Measurements from ENCODE around the gene CYP4A11. TPM values are rescaled to one million over a fixed set of nuclear protein-coding genes. Genes with fewer than 3 reads are reported as not detected.
"Not testable (repeated sequence)": the region's sequence is repeated elsewhere in the genome, so short reads cannot be mapped to it uniquely, and the experiment has no call there.

CYP4A11 gene
- total RNA-seq (2014; rRNA removed; shearing (Covaris generic)): not detected in 2 replicates

- Histone ChIP-seq H3K27me3 (replicated peaks) (no peaks in the 10 kb centered on the region), H3K4me1 (replicated peaks) (no peaks in the 10 kb centered on the region), H3K36me3 (no peaks in the 10 kb centered on the region), H3K9me3 (replicated peaks) (no peaks in the 10 kb centered on the region), H3K27ac (no peak within 1 kb of the TSS), H3K4me3 (no peak within 1 kb of the TSS)
- DNase-seq (ENCODE audit: low read depth in 1 of 2, low spot score in 2 of 2): no peak
These were observed at the start of gene CYP4A11 for GRCh38 chr1:46941135-46941694. TSS of gene CYP4A11 (minus strand) at chr1:46941476. CDS start at chr1:46941433, 43 bp downstream.

DNA sequence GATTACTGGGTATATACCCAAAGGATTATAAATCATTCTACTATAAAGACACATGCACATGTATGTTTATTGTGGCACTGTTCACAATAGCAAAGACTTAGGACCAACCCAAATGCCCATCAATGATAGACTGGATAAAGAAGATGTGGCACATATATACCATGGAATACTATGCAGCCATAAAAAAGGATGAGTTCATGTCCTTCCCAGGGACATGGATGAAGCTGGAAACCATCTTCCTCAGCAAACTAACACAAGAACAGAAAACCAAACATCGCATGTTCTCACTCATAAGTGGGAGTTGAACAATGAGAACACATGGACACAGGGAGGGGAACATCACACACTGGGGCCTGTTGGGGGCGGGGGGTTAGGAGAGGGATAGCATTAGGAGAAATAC is 49.3 kb upstream of the CYP4A11 start:
- DNase-seq (ENCODE audit: low read depth in 1 of 2, low spot score in 2 of 2); H3K4me3 ChIP-seq; H3K27ac ChIP-seq; H3K9me3 ChIP-seq (replicated peaks); H3K4me1 ChIP-seq (replicated peaks); H3K27me3 ChIP-seq (replicated peaks); H3K36me3 ChIP-seq: not testable (repeated sequence)

DNA sequence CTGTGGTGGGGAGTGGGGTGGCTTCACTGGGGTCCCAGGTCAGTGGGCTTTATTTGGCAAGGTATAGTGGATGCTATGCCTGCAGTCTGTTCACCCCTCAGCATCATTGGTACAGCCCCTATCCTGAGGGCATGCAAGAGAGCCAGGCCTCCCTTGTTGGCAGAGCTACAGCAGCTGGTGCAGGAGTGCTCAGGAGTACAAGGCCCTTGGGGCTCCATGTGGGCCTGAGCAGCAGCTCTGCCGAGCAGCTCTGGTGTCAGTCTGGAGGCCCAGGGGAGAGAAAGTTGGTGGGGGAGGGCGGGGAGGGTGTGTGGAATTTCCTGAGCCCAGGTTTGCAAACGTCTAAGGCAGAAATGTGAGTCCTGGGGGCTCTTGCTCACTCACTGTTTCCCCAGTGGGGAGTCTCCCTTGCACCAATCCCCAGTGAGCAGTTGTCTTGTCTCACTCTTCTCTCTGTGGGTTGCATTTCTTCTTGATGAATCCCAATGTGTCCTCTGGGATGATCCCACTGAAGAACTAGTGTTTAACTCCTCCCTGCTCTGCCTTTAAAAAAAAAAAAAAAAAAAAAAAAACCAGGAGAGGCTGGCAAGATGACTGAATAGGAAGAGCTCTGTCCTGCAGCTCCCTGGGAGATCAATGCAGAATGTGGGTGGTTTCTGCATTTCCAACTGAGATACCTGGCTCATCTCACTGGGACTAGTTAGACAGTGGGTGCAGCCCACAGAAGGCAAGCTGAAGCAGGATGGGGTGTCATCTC is 42.7 kb upstream of the CYP4A11 start:
- no peaks in the 10 kb centered on the region for H3K27me3 ChIP-seq (replicated peaks)
- no peak for DNase-seq (ENCODE audit: low read depth in 1 of 2, low spot score in 2 of 2)
- H3K27ac ChIP-seq: no peak overlapping the region
- no peaks in the 10 kb centered on the region for H3K36me3 ChIP-seq
- no peaks in the 10 kb centered on the region for H3K4me1 ChIP-seq (replicated peaks)
- H3K4me3 ChIP-seq: no peak overlapping the region
- no peaks in the 10 kb centered on the region for H3K9me3 ChIP-seq (replicated peaks)

- H3K36me3 ChIP-seq: no peaks in the 10 kb centered on the region
- H3K4me3 ChIP-seq: no peak overlapping the region
- DNase-seq (ENCODE audit: low read depth in 1 of 2, low spot score in 2 of 2): no peak
- H3K4me1 ChIP-seq (replicated peaks): no peaks in the 10 kb centered on the region
- no peak overlapping the region for H3K27ac ChIP-seq
- no peaks in the 10 kb centered on the region for H3K9me3 ChIP-seq (replicated peaks)
- H3K27me3 ChIP-seq (replicated peaks): no peaks in the 10 kb centered on the region
These were observed 42.0 kb upstream of the CYP4A11 start for GRCh38 chr1:46983166-46983829.

DNA sequence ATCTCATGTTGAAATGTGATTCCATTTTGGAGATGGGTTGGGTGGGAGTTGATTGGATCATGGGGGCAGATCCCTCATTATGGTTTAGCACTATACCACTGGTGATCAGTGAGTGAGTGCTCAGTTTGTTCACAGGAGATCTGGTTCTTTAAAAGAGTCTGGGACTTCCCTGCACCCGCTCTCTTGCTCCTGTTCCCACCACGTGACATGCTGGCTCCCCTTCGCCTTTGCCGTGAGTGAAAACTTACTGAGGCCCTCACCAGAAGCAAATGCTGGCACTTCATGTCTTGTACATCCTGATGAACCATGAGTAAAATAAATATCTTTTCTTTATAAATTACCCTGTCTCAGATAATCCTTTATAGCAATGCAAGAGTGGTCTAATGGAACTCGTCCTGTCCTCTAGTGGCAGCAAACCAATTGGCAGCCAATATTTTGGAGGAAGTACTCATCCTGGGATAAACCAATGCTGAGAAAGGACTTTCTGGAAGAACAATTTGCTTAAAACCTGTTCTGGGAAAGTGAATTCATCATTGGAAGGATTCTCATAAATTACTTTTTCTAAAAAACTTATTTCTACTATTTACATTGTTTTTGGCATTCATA is 27.8 kb upstream of the CYP4A11 start:
- H3K27me3 ChIP-seq (replicated peaks): no peaks in the 10 kb centered on the region
- H3K36me3 ChIP-seq: no peaks in the 10 kb centered on the region
- no peak overlapping the region for H3K4me3 ChIP-seq
- DNase-seq (ENCODE audit: low read depth in 1 of 2, low spot score in 2 of 2): no peak
- no peaks in the 10 kb centered on the region for H3K9me3 ChIP-seq (replicated peaks)
- no peaks in the 10 kb centered on the region for H3K4me1 ChIP-seq (replicated peaks)
- no peak overlapping the region for H3K27ac ChIP-seq

DNA sequence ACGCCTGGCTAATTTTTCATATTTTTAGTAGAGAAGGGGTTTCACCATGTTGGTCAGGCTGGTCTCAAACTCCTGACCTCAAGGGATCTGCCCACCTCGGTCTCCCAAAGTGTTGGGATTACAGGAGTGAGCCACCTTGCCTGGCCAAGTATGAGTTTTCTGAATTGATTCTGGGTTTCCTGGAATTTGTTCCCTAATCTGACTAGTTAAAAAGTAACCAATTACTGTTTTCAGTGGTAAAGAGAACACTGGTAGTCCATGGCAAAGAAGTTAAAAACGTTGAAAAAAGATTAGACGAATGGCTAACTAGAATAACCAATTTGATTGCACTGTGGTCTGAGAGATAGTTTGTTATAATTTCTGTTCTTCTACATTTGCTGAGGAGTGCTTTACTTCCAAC is 21.0 kb upstream of the CYP4A11 start:
- not testable (repeated sequence) for H3K36me3 ChIP-seq; H3K27ac ChIP-seq; H3K9me3 ChIP-seq (replicated peaks)

GRCh38 chr1:46961066-46961758 is 19.9 kb upstream of the CYP4A11 start:
- H3K9me3 ChIP-seq (replicated peaks): no peaks in the 10 kb centered on the region
- H3K4me3 ChIP-seq: no peak overlapping the region
- no peak overlapping the region for H3K27ac ChIP-seq
- H3K36me3 ChIP-seq: no peaks in the 10 kb centered on the region
- no peaks in the 10 kb centered on the region for H3K27me3 ChIP-seq (replicated peaks)
- DNase-seq (ENCODE audit: low read depth in 1 of 2, low spot score in 2 of 2): no peak
- no peaks in the 10 kb centered on the region for H3K4me1 ChIP-seq (replicated peaks)

More for the DNA sequence above, 21.0 kb upstream of the CYP4A11 start:
- not testable (repeated sequence) for H3K27me3 ChIP-seq (replicated peaks); H3K4me3 ChIP-seq; DNase-seq (ENCODE audit: low read depth in 1 of 2, low spot score in 2 of 2); H3K4me1 ChIP-seq (replicated peaks)

DNA sequence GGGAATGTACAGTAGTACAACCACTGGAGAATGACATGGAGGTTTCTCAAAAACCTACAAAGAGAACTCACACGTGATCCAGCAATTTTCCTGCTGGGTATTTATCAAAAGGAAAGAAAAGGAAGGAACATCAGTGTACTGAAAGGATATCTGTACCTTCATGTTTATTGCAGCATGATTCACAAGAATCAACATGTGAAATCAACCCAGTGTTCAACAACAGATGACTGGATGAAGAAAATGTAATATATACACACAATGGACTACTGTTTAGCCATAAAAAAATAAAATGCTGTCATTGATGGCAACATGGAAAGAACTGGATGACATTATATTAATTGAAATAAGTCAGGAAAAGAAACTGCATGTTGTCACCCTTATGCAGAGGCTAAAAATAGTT is 19.0 kb upstream of the CYP4A11 start:
- DNase-seq (ENCODE audit: low read depth in 1 of 2, low spot score in 2 of 2): no peak
- no peak overlapping the region for H3K27ac ChIP-seq
- no peaks in the 10 kb centered on the region for H3K27me3 ChIP-seq (replicated peaks)
- H3K9me3 ChIP-seq (replicated peaks): no peaks in the 10 kb centered on the region
- no peaks in the 10 kb centered on the region for H3K4me1 ChIP-seq (replicated peaks)
- no peak overlapping the region for H3K4me3 ChIP-seq
- H3K36me3 ChIP-seq: no peaks in the 10 kb centered on the region

DNA sequence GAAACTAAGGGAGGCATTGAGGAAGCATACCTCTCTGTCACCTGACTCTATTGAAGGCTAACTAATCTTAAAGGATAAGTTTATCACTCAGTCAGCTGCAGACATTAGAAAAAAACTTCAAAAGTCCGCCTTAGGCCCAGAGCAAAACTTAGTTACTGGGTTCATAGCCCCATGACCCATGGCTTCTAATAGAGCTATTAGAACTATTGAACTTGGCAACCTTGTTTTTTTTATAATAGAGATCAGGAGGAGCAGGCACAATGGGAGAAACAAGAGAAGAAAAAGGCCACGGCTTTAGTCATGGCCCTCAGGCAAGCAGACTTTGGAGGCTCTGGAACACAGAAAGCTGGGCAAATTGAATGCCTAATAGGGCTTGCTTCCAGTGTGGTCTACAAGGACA is 13.8 kb upstream of the CYP4A11 start:
- not testable (repeated sequence) for H3K9me3 ChIP-seq (replicated peaks); H3K4me1 ChIP-seq (replicated peaks); H3K4me3 ChIP-seq; H3K36me3 ChIP-seq; H3K27me3 ChIP-seq (replicated peaks); DNase-seq (ENCODE audit: low read depth in 1 of 2, low spot score in 2 of 2); H3K27ac ChIP-seq

- H3K9me3 ChIP-seq (replicated peaks); H3K4me1 ChIP-seq (replicated peaks); H3K27ac ChIP-seq; H3K36me3 ChIP-seq; H3K27me3 ChIP-seq (replicated peaks); H3K4me3 ChIP-seq; DNase-seq (ENCODE audit: low read depth in 1 of 2, low spot score in 2 of 2): not testable (repeated sequence)
These were observed 12.6 kb upstream of the CYP4A11 start for GRCh38 chr1:46953847-46954246.

DNA sequence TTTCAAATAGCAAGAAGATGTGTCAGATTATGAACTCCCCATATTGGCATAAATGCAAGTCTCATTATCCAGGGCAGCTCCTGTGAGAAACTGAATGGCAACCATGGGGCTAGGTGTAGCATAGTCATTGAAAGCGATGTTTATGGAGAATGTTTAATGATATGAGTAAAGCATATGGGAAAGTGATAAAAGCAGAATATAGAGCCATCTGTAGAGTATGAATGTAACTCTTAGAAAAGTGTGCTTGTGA is 8.1 kb upstream of the CYP4A11 start:
- H3K27ac ChIP-seq; DNase-seq (ENCODE audit: low read depth in 1 of 2, low spot score in 2 of 2); H3K4me3 ChIP-seq; H3K27me3 ChIP-seq (replicated peaks); H3K9me3 ChIP-seq (replicated peaks); H3K4me1 ChIP-seq (replicated peaks); H3K36me3 ChIP-seq: not testable (repeated sequence)

DNA sequence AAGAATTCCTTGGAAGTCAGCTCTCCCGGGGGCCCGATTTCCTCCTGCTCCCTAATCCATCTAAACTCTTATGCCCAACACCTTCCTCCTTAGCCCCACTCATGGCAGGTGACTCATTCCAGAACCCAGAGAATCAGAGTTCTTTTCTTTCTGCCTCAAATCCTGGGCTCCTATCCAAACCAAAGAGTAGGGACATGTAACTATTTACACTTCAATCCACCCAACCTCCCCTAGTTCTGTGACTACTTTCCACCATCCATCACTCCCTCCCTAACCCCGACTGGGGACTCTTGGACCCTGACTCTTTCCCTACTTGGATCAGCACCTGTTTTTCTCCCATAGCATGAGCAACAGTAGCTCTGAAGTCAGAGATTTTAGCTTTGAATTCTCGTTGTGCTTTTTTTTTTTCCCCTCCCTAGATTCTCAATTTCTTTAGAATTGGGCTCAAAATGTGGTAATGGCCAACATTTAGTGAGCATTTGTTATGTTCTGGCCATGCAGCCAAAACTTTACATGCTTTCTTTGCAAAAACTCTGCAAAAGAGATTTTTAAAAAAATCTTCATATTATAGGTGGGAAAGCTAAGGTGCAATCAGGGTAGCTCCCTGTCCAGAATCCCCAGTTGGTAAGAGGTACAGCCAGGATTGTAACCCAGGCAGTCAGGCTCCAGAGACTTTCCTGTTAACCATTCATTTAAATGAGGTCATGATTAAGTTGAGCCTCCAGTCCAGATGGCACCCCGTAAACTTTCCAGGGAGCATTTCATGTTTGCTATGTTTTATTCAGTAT is 7.5 kb upstream of the CYP4A11 start:
- no peaks in the 10 kb centered on the region for H3K36me3 ChIP-seq
- H3K4me1 ChIP-seq (replicated peaks): no peaks in the 10 kb centered on the region
- no peak overlapping the region for H3K27ac ChIP-seq
- H3K9me3 ChIP-seq (replicated peaks): no peaks in the 10 kb centered on the region
- 0 out of 2 replicates have a peak, but pooled peaks cover 4% of the 10 kb centered on the region for H3K27me3 ChIP-seq (replicated peaks)
- no peak overlapping the region for H3K4me3 ChIP-seq
- no peak for DNase-seq (ENCODE audit: low read depth in 1 of 2, low spot score in 2 of 2)

DNA sequence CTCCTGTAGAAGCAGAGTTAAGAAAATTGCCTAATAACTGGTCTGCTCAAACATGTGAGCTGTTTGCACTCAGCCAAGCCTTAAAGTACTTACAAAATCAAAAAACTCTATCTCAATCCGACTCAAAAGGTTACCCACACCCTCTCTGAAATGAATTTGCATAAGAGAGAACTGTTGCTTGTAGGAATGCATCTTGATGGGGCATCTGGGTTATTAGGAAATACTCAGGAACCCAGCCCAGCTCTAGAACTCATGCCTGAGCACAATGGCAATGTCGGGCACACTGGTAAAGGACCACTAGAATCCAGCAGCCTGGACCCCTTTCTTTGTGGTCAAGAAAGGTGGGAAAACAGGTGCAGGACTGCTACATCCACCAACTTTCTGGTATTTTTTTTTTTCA is 6.4 kb upstream of the CYP4A11 start:
- DNase-seq (ENCODE audit: low read depth in 1 of 2, low spot score in 2 of 2); H3K9me3 ChIP-seq (replicated peaks); H3K27ac ChIP-seq; H3K4me3 ChIP-seq; H3K4me1 ChIP-seq (replicated peaks); H3K27me3 ChIP-seq (replicated peaks); H3K36me3 ChIP-seq: not testable (repeated sequence)

Data from SJSA1 (cell line).